ENCODE data around the gene LPCAT3. TPM values are rescaled to one million over a fixed set of nuclear protein-coding genes. Genes with fewer than 3 reads are reported as not detected.

LPCAT3 gene
- total RNA-seq, 1 donor from 2014 or later, result 12.5 TPM

DNA sequence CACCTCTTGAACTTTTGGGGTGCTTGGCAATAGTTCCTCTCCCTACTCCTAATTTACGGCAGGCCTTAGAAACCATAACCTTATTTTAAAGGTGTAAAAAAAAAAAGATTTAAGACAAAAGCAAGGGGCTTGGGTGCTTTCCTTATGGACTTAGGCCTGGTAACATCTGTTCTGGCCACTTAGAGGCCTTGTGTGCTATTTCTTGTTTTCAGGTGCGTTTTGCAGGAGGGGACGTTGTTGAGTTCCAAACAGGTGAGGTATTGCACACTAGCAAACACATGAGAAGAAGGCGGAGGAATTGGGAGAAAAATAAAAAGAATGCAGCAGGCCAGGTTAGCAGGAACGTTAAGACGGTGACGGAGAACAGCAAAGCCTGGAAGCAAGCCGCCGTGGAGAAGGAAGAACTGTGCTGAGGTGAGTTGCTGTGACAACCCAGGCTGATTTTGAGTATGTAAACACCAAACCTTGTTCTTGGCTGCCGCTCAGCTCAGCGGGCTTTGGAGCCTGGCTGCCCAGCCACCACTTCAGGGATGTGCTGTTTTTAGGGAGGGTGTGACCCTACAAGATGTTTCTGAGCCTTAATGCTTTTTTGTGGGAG, 30.2 kb downstream of the LPCAT3 start:
- no peak for DNase-seq (ENCODE audit: low read depth)
- Histone ChIP-seq H3K27me3 (ENCODE audit: control insufficient read depth, insufficient read depth, low read length) (no peaks in the 10 kb centered on the region), H3K36me3 (ENCODE audit: control insufficient read depth, insufficient read depth, low read length) (no peaks in the 10 kb centered on the region), H3K4me3 (ENCODE audit: low read depth, low read length) (no peak overlapping the region)
- TF ChIP-seq, protein P1, sequence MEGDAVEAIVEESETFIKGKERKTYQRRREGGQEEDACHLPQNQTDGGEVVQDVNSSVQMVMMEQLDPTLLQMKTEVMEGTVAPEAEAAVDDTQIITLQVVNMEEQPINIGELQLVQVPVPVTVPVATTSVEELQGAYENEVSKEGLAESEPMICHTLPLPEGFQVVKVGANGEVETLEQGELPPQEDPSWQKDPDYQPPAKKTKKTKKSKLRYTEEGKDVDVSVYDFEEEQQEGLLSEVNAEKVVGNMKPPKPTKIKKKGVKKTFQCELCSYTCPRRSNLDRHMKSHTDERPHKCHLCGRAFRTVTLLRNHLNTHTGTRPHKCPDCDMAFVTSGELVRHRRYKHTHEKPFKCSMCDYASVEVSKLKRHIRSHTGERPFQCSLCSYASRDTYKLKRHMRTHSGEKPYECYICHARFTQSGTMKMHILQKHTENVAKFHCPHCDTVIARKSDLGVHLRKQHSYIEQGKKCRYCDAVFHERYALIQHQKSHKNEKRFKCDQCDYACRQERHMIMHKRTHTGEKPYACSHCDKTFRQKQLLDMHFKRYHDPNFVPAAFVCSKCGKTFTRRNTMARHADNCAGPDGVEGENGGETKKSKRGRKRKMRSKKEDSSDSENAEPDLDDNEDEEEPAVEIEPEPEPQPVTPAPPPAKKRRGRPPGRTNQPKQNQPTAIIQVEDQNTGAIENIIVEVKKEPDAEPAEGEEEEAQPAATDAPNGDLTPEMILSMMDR (IDR thresholded peaks at IDR 0.05; ENCODE audit: insufficient read depth, low read length, poor library complexity, severe bottlenecking), result no peak

- DNase-seq (ENCODE audit: low read depth), result no peak
- TF ChIP-seq, protein P1 (IDR thresholded peaks at IDR 0.05; ENCODE audit: insufficient read depth, low read length, poor library complexity, severe bottlenecking), result no peak
- H3K36me3 ChIP-seq (ENCODE audit: control insufficient read depth, insufficient read depth, low read length), result peaks cover 2% of the 10 kb centered on the region
- no peaks in the 10 kb centered on the region for H3K27me3 ChIP-seq (ENCODE audit: control insufficient read depth, insufficient read depth, low read length)
- H3K4me3 ChIP-seq (ENCODE audit: low read depth, low read length), result no peak overlapping the region
Measured at GRCh38 chr12:6982532-6982931, 35.7 kb downstream of the LPCAT3 start.

GRCh38 chr12:6981152-6982052, 36.9 kb downstream of the LPCAT3 start:
- Histone ChIP-seq H3K27me3 (ENCODE audit: control insufficient read depth, insufficient read depth, low read length) (no peaks in the 10 kb centered on the region), H3K36me3 (ENCODE audit: control insufficient read depth, insufficient read depth, low read length) (peaks cover 2% of the 10 kb centered on the region)

DNA sequence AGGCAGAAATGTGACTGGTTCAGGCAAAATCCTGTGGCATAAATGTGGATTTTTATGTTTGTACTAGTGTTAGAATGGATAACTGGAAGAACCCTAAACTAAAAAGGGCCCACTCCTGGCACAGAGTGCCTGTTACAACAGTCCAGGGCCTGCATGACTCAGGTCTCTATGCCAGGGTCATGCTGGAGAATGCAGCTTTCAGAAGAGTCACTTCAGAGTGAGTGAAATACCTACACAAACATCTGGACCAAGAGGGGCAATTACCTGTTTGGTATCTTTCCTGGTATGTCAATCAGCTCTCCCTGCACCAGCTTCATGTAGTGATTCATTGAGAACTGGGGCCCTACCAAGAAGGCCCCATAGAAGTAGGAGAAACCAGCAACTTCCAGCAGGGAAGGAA, 37.5 kb downstream of the LPCAT3 start:
- no peak for DNase-seq (ENCODE audit: low read depth)
- TF ChIP-seq, protein P1 (IDR thresholded peaks at IDR 0.05; ENCODE audit: insufficient read depth, low read length, poor library complexity, severe bottlenecking), result no peak
- Histone ChIP-seq H3K4me3 (ENCODE audit: low read depth, low read length) (no peak overlapping the region), H3K27me3 (ENCODE audit: control insufficient read depth, insufficient read depth, low read length) (no peaks in the 10 kb centered on the region), H3K36me3 (ENCODE audit: control insufficient read depth, insufficient read depth, low read length) (peaks cover 2% of the 10 kb centered on the region)

More at GRCh38 chr12:6981152-6982052, 36.9 kb downstream of the LPCAT3 start:
- DNase-seq (ENCODE audit: low read depth), result no peak
- TF ChIP-seq, protein P1 (IDR thresholded peaks at IDR 0.05; ENCODE audit: insufficient read depth, low read length, poor library complexity, severe bottlenecking), result no peak
- H3K4me3 ChIP-seq (ENCODE audit: low read depth, low read length), result no peak overlapping the region

GRCh38 chr12:6980075-6980474, 38.2 kb downstream of the LPCAT3 start:
- peaks cover 4% of the 10 kb centered on the region for H3K36me3 ChIP-seq (ENCODE audit: control insufficient read depth, insufficient read depth, low read length)
- no peak for DNase-seq (ENCODE audit: low read depth)
- TF ChIP-seq, protein P1 (IDR thresholded peaks at IDR 0.05; ENCODE audit: insufficient read depth, low read length, poor library complexity, severe bottlenecking), result no peak

More at GRCh38 chr12:6980075-6980474, 38.2 kb downstream of the LPCAT3 start:
- Histone ChIP-seq H3K4me3 (ENCODE audit: low read depth, low read length) (no peak overlapping the region), H3K27me3 (ENCODE audit: control insufficient read depth, insufficient read depth, low read length) (no peaks in the 10 kb centered on the region)
